ENCODE data around the gene CPNE2.

DNA sequence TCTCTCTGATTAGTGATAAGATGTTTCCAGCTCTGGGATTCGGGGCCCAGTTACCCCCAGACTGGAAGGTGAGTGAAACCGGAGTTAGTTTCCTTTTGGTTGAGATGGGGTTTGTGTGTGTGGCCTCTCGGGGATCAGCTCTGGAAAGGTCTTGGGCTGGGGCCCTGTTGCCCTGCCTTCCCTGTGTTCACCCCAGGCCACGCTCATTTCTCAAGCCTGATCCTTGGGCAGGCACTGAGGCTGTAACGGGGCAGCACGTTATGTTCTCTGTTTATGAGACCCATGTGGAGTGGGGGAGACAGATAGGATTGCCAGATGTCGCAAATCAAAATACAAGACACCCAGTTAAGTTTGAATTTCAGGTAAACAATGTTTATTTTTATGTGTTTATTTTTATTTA, 35.5 kb downstream of the CPNE2 start:
- TF ChIP-seq, protein P1, sequence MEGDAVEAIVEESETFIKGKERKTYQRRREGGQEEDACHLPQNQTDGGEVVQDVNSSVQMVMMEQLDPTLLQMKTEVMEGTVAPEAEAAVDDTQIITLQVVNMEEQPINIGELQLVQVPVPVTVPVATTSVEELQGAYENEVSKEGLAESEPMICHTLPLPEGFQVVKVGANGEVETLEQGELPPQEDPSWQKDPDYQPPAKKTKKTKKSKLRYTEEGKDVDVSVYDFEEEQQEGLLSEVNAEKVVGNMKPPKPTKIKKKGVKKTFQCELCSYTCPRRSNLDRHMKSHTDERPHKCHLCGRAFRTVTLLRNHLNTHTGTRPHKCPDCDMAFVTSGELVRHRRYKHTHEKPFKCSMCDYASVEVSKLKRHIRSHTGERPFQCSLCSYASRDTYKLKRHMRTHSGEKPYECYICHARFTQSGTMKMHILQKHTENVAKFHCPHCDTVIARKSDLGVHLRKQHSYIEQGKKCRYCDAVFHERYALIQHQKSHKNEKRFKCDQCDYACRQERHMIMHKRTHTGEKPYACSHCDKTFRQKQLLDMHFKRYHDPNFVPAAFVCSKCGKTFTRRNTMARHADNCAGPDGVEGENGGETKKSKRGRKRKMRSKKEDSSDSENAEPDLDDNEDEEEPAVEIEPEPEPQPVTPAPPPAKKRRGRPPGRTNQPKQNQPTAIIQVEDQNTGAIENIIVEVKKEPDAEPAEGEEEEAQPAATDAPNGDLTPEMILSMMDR (IDR thresholded peaks at IDR 0.05): no peak
- no peak for TF ChIP-seq POLR2A (IDR thresholded peaks at IDR 0.05)

All from testis (tissue), 2 donors.